HepG2 (cell line): ENCODE measurements around the gene TRANK1. TPM values are rescaled to one million over a fixed set of nuclear protein-coding genes. Genes with fewer than 3 reads are reported as not detected.

Experiments
- ATAC-seq: fragments of 200-7000 bp; cut with Tn5 transposase; 3 replicates; pipeline ENCODE4 v1.9.1; 2020; ENCODE audit warnings: mild to moderate bottlenecking, moderate library complexity
- BruUV-seq: library from RNA; stranded (reverse); fragments of 400-500 nt; replicated peaks from 2 replicates; lab custom pipeline; 2021; lab: Mats Ljungman, UMichigan
- CTCF ChIA-PET: fragments of 300-600 bp; formaldehyde crosslinking; extraction: SDS; loops from one replicate; lab custom pipeline; 2021; ENCODE audit warnings: low total read pairs, inconsistent platforms, low intra/inter-chr PET ratio; lab: Yijun Ruan, JAX
- POLR2A ChIA-PET: fragments of 350-600 bp; sonication (Branson Sonifier 250); formaldehyde crosslinking; loops from one replicate; lab custom pipeline; 2020; ENCODE audit warnings: antibody characterized with exemption, inconsistent platforms; lab: Yijun Ruan, JAX
- DNase-seq: peaks from one replicate; pipeline ENCODE4 v3.0.0-alpha.2; 2015; ENCODE audit warnings: low spot score
- FAIRE-seq: peaks from 3 replicates; lab custom pipeline; 2011; peaks lifted over from hg19 to GRCh38; lab: Jason Lieb, UNC
- H2AFZ ChIP-seq: one replicate; pipeline ENCODE4 v1.6.1; 2011; ENCODE audit warnings: low read length, inconsistent platforms
- H3K27ac ChIP-seq: fragments of 300-600 bp; 3 replicates; pipeline ENCODE4 v1.8.0; 2011; ENCODE audit warnings: mixed run types, mild to moderate bottlenecking, mixed read lengths, low read length, inconsistent platforms; ENCODE audit not compliant: insufficient read depth; ENCODE audit errors: extremely low read length
- H3K27me3 ChIP-seq, 2 experiments: fragments of 200-600 bp in 1 of 2; 2 replicates in 1 of 2; 3 replicates in 1 of 2; pipeline versions ENCODE4 v1.6.0 to v1.8.0; 2011; ENCODE audit warnings: low read length in 2 of 2, mild to moderate bottlenecking in 2 of 2, moderate library complexity in 2 of 2, inconsistent platforms in 1 of 2; ENCODE audit not compliant: insufficient read depth in 2 of 2, control insufficient read depth in 1 of 2
- H3K36me3 ChIP-seq, 2 experiments: fragments of 200-600 bp in 1 of 2; replicated peaks in 1 of 2; 2 replicates in 1 of 2; 3 replicates in 1 of 2; pipeline versions ENCODE4 v1.5.1 to v1.8.0; 2011; ENCODE audit warnings: low read length in 2 of 2, inconsistent platforms in 1 of 2; ENCODE audit not compliant: insufficient read depth in 2 of 2, control insufficient read depth in 1 of 2
- H3K4me1 ChIP-seq: 2 replicates; pipeline ENCODE4 v1.5.1; 2012; ENCODE audit warnings: low read length, inconsistent platforms; ENCODE audit not compliant: insufficient read depth
- H3K4me2 ChIP-seq: 2 replicates; pipeline ENCODE4 v1.6.0; 2011; ENCODE audit warnings: low read depth, low read length, inconsistent platforms
- H3K4me3 ChIP-seq, 3 experiments: fragments of 200-600 bp in 1 of 3; sonication (generic), shearing (Covaris generic) in 1 of 3; replicated peaks in 1 of 3; 2 replicates each; pipeline ENCODE4 v1.5.1; 2011 to 2016; ENCODE audit warnings: low read length in 3 of 3, inconsistent platforms in 2 of 3, low read depth in 2 of 3, mild to moderate bottlenecking in 2 of 3, control low read depth in 1 of 3, mixed read lengths in 1 of 3; ENCODE audit not compliant: insufficient read depth in 1 of 3
- H3K79me2 ChIP-seq: one replicate; pipeline ENCODE4 v1.6.1; 2011; ENCODE audit warnings: low read length, inconsistent platforms; ENCODE audit not compliant: insufficient read depth
- H3K9ac ChIP-seq: 2 replicates; pipeline ENCODE4 v1.6.0; 2011; ENCODE audit warnings: mild to moderate bottlenecking, low read depth, low read length, inconsistent platforms; ENCODE audit not compliant: insufficient read depth
- H3K9me3 ChIP-seq: 2 replicates; pipeline ENCODE4 v1.5.1; 2012; ENCODE audit warnings: mild to moderate bottlenecking, low read length
- H4K20me1 ChIP-seq: 2 replicates; pipeline ENCODE4 v1.6.0; 2011; ENCODE audit warnings: inconsistent platforms, mild to moderate bottlenecking, low read length, moderate library complexity; ENCODE audit not compliant: insufficient read depth
- ARID4A ChIP-seq: sonication (generic); formaldehyde crosslinking; IDR thresholded peaks from 2 replicates; pipeline ENCODE4 v1.5.0; 2020; ENCODE audit warnings: mild to moderate bottlenecking, missing genetic modification reagents, borderline replicate concordance
- CAMTA2 ChIP-seq: sonication (generic); formaldehyde crosslinking; IDR thresholded peaks from 2 replicates; pipeline ENCODE4 v1.4.0; 2020; ENCODE audit warnings: mild to moderate bottlenecking, missing genetic modification reagents, borderline replicate concordance
- CEBPB ChIP-seq: IDR thresholded peaks from 2 replicates; pipeline ENCODE4 v1.6.1; 2011; ENCODE audit warnings: low read depth, low read length, improper control_type of control experiment, borderline replicate concordance
- GATAD2A ChIP-seq: IDR thresholded peaks from 2 replicates; pipeline ENCODE4 v1.6.1; 2016
- LCORL ChIP-seq, 2 experiments: fragments of 450-650 bp in 1 of 2; sonication (generic) in 1 of 2; formaldehyde crosslinking in 1 of 2; IDR thresholded peaks; 2 replicates each; pipeline versions ENCODE4 v1.5.0 to v1.6.1; 2017 to 2020; ENCODE audit warnings: antibody characterized with exemption in 1 of 2, missing genetic modification reagents in 1 of 2
- PHF20 ChIP-seq: sonication (generic); formaldehyde crosslinking; IDR thresholded peaks from 2 replicates; pipeline ENCODE4 v1.5.0; 2020; ENCODE audit warnings: mild to moderate bottlenecking, missing genetic modification reagents
- ZNF260 ChIP-seq: sonication (generic); formaldehyde crosslinking; IDR thresholded peaks from 2 replicates; pipeline ENCODE4 v1.4.0; 2020; ENCODE audit warnings: missing genetic modification reagents, low read depth, mild to moderate bottlenecking, borderline replicate concordance
- ZNF770 ChIP-seq: sonication (generic); formaldehyde crosslinking; IDR thresholded peaks from 2 replicates; pipeline ENCODE4 v1.5.0; 2020; ENCODE audit warnings: mild to moderate bottlenecking, missing genetic modification reagents
- WGBS: methylation state at CpG from one replicate; pipeline ENCODE4 v1.1.6; 2017; ENCODE audit warnings: low lambda C conversion rate; 5-methylcytosine and 5-hydroxymethylcytosine counted together
- in situ Hi-C: cut with HindIII; loops from 2 replicates; pipeline ENCODE4 v1.10.0; 2017; ENCODE audit warnings: low pct_unique_long_range_greater_than_20kb; ENCODE audit not compliant: extremely low pct_ligation_motif_present
- intact Hi-C: fragments of 100-400 bp; cut with micrococcal nuclease; formaldehyde crosslinking; loops from one replicate; pipeline ENCODE4 v1.10.0; 2022; ENCODE audit not compliant: unreplicated experiment
- polyA plus RNA-seq, 8 experiments: library from polyadenylated mRNA; depleted of rRNA in 3 of 8; stranded (reverse) in 7 of 8; unstranded in 1 of 8; fragments of >200 nt; fragmentation: Illumina TruSeq in 4 of 8; extraction: Trizol in 4 of 8; gene quantifications; 2 replicates each; pipeline versions ENCODE4 v1.2.1 to v1.2.3, GENCODE V29; 2011 to 2016; ENCODE audit warnings: low read depth in 4 of 8, missing spikeins in 1 of 8, mixed read lengths in 1 of 8; ENCODE audit not compliant: insufficient read depth in 1 of 8
- total RNA-seq, 5 experiments: library from RNA; depleted of rRNA; stranded (reverse); fragments of >200 nt; fragmentation: Illumina TruSeq; extraction: Trizol; gene quantifications; 2 replicates each; pipeline ENCODE4 v1.2.3, GENCODE V29; 2016; ENCODE audit warnings: low read depth in 1 of 5

Gene TRANK1
- total and polyA plus RNA-seq, 2 of the 13 experiments (the other 11 are each of a cell fraction or from before 2014, with no cell fraction given): 0.13 to 0.32 TPM

GRCh38 chr3:36908647-36909180 lies 36.1 kb downstream of the TRANK1 start:
- peak overlapping the region; percentile 92 for H2AFZ ChIP-seq
- in situ Hi-C loops (no loop called here), intact Hi-C loops (no loop called here)
- ChIA-PET POLR2A (interaction anchor here (1.0 to 1.3 kb wide), 2 partner anchors 11 to 50 kb away, joined by 3 to 8 read pairs (median 3); no protein-coding TSS in a partner anchor), CTCF (no interaction called here)
- DNase-seq: no peak
- no peaks in the 10 kb centered on the region for H4K20me1 ChIP-seq
- H3K4me1 ChIP-seq: peaks cover 23% of the 10 kb centered on the region; the same call in 1 of the 2 replicates
- peak overlapping the region; percentile 49; the same call in 1 of the 2 replicates for H3K9ac ChIP-seq
- no peak overlapping the region for H3K27ac ChIP-seq
- peak overlapping the region; percentile 52 to 68 (median 59); a peak in 5 of 6 replicates for H3K4me3 ChIP-seq
- peak; percentile 19 for ATAC-seq
- no peak for FAIRE-seq
- no peaks in the 10 kb centered on the region for H3K27me3 ChIP-seq
- H3K36me3 ChIP-seq: no peaks in the 10 kb centered on the region
- no TSS peak for BruUV-seq
- no peaks in the 10 kb centered on the region for H3K9me3 ChIP-seq
- H3K4me2 ChIP-seq: peak overlapping the region; percentile 77
- TF ChIP-seq CAMTA2 (CRISPR knock-in tag) (no peak), GATAD2A (CRISPR knock-in tag) (peak; percentile 2; the same call in 1 of the 2 replicates)
- WGBS: 100% methylated on average over 1 of the region's 1 CpG
- H3K79me2 ChIP-seq: no peaks in the 10 kb centered on the region

GRCh38 chr3:36907911-36908646 lies 36.8 kb downstream of the TRANK1 start:
- H3K9ac ChIP-seq: peak overlapping the region; percentile 49; the same call in 1 of the 2 replicates
- TF ChIP-seq ZNF260 (CRISPR knock-in tag) (no peak), CEBPB (peak; percentile 65; the same call in 1 of the 2 replicates), ARID4A (CRISPR knock-in tag) (peak; percentile 23; the same call in 1 of the 2 replicates), LCORL (IDR thresholded peaks at IDR 0.05) (no peak), LCORL (CRISPR knock-in tag; IDR thresholded peaks at IDR 0.05) (0 out of 2 replicates have a peak, but pooled peaks have one; percentile 39), PHF20 (CRISPR knock-in tag) (0 out of 2 replicates have a peak, but pooled peaks have one; percentile 13), ZNF770 (CRISPR knock-in tag) (no peak)

More at GRCh38 chr3:36907911-36908646, 36.8 kb downstream of the TRANK1 start:
- H3K9me3 ChIP-seq: no peaks in the 10 kb centered on the region
- H4K20me1 ChIP-seq: no peaks in the 10 kb centered on the region
- in situ Hi-C loops (no loop called here), intact Hi-C loops (no loop called here)
- DNase-seq (peak; percentile 25), FAIRE-seq (no peak), ATAC-seq (peak; percentile 63)
- H3K4me3 ChIP-seq: peak overlapping the region; percentile 52 to 68 (median 59)
- H3K27ac ChIP-seq: no peak overlapping the region
- ChIA-PET CTCF (no interaction called here), POLR2A (interaction anchor here (1.1 to 1.3 kb wide), 3 partner anchors 12 to 85 kb away, joined by 3 to 8 read pairs (median 3); partner anchors contain the start of genes EPM2AIP1 and MLH1)
- peak overlapping the region; percentile 92 for H2AFZ ChIP-seq
- H3K36me3 ChIP-seq: no peaks in the 10 kb centered on the region
- no TSS peak for BruUV-seq
- peaks cover 23% of the 10 kb centered on the region; the same call in 1 of the 2 replicates for H3K4me1 ChIP-seq
- H3K27me3 ChIP-seq: no peaks in the 10 kb centered on the region
- H3K79me2 ChIP-seq: no peaks in the 10 kb centered on the region
- H3K4me2 ChIP-seq: peak overlapping the region; percentile 77
- 1% methylated on average over 14 of the region's 15 CpGs for WGBS
